Measurements from ENCODE around the gene RHOT1.

- no peak for TF ChIP-seq TSHZ2 (CRISPR knock-in tag; IDR thresholded peaks at IDR 0.05)
- no peak for TF ChIP-seq PATZ1 (CRISPR knock-in tag; IDR thresholded peaks at IDR 0.05; ENCODE audit: borderline replicate concordance)
- no peak for TF ChIP-seq RARB (CRISPR knock-in tag; IDR thresholded peaks at IDR 0.05)
- TF ChIP-seq BACH2 (CRISPR knock-in tag; IDR thresholded peaks at IDR 0.05; ENCODE audit: borderline replicate concordance), result no peak
- no peak for TF ChIP-seq SNAI2 (CRISPR knock-in tag; IDR thresholded peaks at IDR 0.05)
- no peak for TF ChIP-seq ZNF8 (CRISPR knock-in tag; IDR thresholded peaks at IDR 0.05)
- no peak for TF ChIP-seq TOX (CRISPR knock-in tag; IDR thresholded peaks at IDR 0.05; ENCODE audit: borderline replicate concordance)
- TF ChIP-seq ZNF70 (CRISPR knock-in tag; IDR thresholded peaks at IDR 0.05), result no peak
- no peak for TF ChIP-seq ZFP30 (CRISPR knock-in tag; IDR thresholded peaks at IDR 0.05)
- no peak for TF ChIP-seq ZNF565 (CRISPR knock-in tag; conservative IDR thresholded peaks at IDR 0.05; ENCODE audit: low read depth)
- no peak for TF ChIP-seq GLIS3 (CRISPR knock-in tag; IDR thresholded peaks at IDR 0.05)
- no peak for TF ChIP-seq CSRNP3 (CRISPR knock-in tag; IDR thresholded peaks at IDR 0.05)
- TF ChIP-seq PPARA (CRISPR knock-in tag; IDR thresholded peaks at IDR 0.05; ENCODE audit: borderline replicate concordance), result no peak
Observed at GRCh38 chr17:32156656-32157055, 14.4 kb downstream of the RHOT1 start.

All from SK-N-SH treated with all-trans-retinoic acid at 6 μM for 48 hours (cell line).